OCI-LY7 (cell line): Measurements from ENCODE around the gene CUBN.

Source experiments
- CTCF ChIP-seq: fragments of 200-600 bp; sonication (generic); conservative IDR thresholded peaks from 2 replicates; pipeline ENCODE4 v1.5.1; 2014; ENCODE audit warnings: mild to moderate bottlenecking, antibody characterized with exemption, low read length, moderate library complexity, mixed read lengths
- EZH2phosphoT487 ChIP-seq: fragments of 200-600 bp; sonication (generic); IDR thresholded peaks from 2 replicates; pipeline ENCODE4 v1.6.1; 2018; ENCODE audit warnings: low read depth, borderline replicate concordance, mild to moderate bottlenecking, mixed run types, antibody characterized with exemption, low read length, moderate library complexity, mixed read lengths

- no peak for TF ChIP-seq CTCF
- TF ChIP-seq EZH2phosphoT487, result no peak
These were observed 23.7 kb upstream of the CUBN start for GRCh38 chr10:17153321-17153720.
